Activated naive CD4-positive, alpha-beta T cell treated with anti-CD3 and anti-CD28 coated beads for 36 hours (primary cell): ENCODE measurements around the gene DRC7. TPM values are rescaled to one million over a fixed set of nuclear protein-coding genes. Genes with fewer than 3 reads are reported as not detected.
"Not testable (repeated sequence)": the region's sequence is repeated elsewhere in the genome, so short reads cannot be mapped to it uniquely, and the experiment has no call there.

Experiments used
- CTCF ChIA-PET: fragments of 350-600 bp; sonication (Branson Sonifier 250); formaldehyde crosslinking; loops from one replicate; lab custom pipeline; 2021; ENCODE audit warnings: antibody characterized with exemption; lab: Charles Lee
- DNase-seq: peaks from one replicate; pipeline ENCODE4 v3.0.0-alpha.2; 2020
- H3K27ac Mint-ChIP-seq: one replicate; pipeline ENCODE4 v1.8.0; 2021; ENCODE audit warnings: mild to moderate bottlenecking, mixed read lengths
- H3K27me3 Mint-ChIP-seq: one replicate; pipeline ENCODE4 v1.8.0; 2021; ENCODE audit warnings: low read depth, mixed read lengths
- H3K36me3 Mint-ChIP-seq: one replicate; pipeline ENCODE4 v1.8.0; 2021; ENCODE audit warnings: low read depth, mixed read lengths
- H3K4me1 Mint-ChIP-seq: one replicate; pipeline ENCODE4 v1.8.0; 2021; ENCODE audit warnings: low read depth, mixed read lengths
- H3K4me3 Mint-ChIP-seq: one replicate; pipeline ENCODE4 v1.8.0; 2021; ENCODE audit warnings: mild to moderate bottlenecking, moderate library complexity, mixed read lengths
- H3K9me3 Mint-ChIP-seq: one replicate; pipeline ENCODE4 v1.8.0; 2021; ENCODE audit warnings: mixed read lengths
- intact Hi-C: fragments of 100-400 bp; cut with micrococcal nuclease; formaldehyde crosslinking; loops from one replicate; pipeline ENCODE4 v1.15.1; 2023
- total RNA-seq, 2 experiments: library from RNA; stranded (reverse); gene quantifications; one replicate each; pipeline ENCODE4 v1.2.3, GENCODE V29; 2021

Gene DRC7
- total RNA-seq, 2 experiments from 2014 or later, result 0.49 TPM; not detected in 1

- Mint-ChIP-seq H3K27me3 (no peaks in the 10 kb centered on the region), H3K4me3 (no peak overlapping the region), H3K36me3 (peaks cover 10% of the 10 kb centered on the region), H3K27ac (no peak overlapping the region), H3K9me3 (no peaks in the 10 kb centered on the region), H3K4me1 (peaks cover 19% of the 10 kb centered on the region)
- DNase-seq, result no peak
- CTCF ChIA-PET, result interaction anchor here (1.4 to 1.5 kb wide), 2 partner anchors 16 to 18 kb away, joined by 3 to 4 read pairs; no protein-coding TSS in a partner anchor
- intact Hi-C loops, result loop anchor here (5.0 kb wide), 3 partner anchors 278 to 842 kb away; partner anchors contain the start of genes CSNK2A2 and POLR2C
Observed at GRCh38 chr16:57739756-57740422, 45.3 kb downstream of the DRC7 start.

- DNase-seq, result no peak
- Mint-ChIP-seq H3K27ac (no peak overlapping the region), H3K9me3 (no peaks in the 10 kb centered on the region), H3K4me3 (no peak overlapping the region), H3K27me3 (no peaks in the 10 kb centered on the region), H3K4me1 (peaks cover 17% of the 10 kb centered on the region), H3K36me3 (peaks cover 6% of the 10 kb centered on the region)
- CTCF ChIA-PET, result interaction anchor here (1.4 to 1.9 kb wide), 3 partner anchors 14 to 17 kb away, joined by 3 to 5 read pairs (median 4); no protein-coding TSS in a partner anchor
- intact Hi-C loops, result no loop called here
Observed at GRCh38 chr16:57740423-57741071, 45.9 kb downstream of the DRC7 start.

- Mint-ChIP-seq H3K36me3 (peaks cover 8% of the 10 kb centered on the region), H3K4me1 (peaks cover 10% of the 10 kb centered on the region), H3K27ac (no peak overlapping the region), H3K9me3 (no peaks in the 10 kb centered on the region), H3K27me3 (no peaks in the 10 kb centered on the region), H3K4me3 (no peak overlapping the region)
- CTCF ChIA-PET, result interaction anchor here (1.9 kb wide), 1 partner anchor 13 kb away, joined by 5 read pairs; no protein-coding TSS in a partner anchor
- DNase-seq, result no peak
- intact Hi-C loops, result no loop called here
Observed at GRCh38 chr16:57741660-57742191, 47.1 kb downstream of the DRC7 start.

- intact Hi-C loops, result no loop called here
- no peak overlapping the region for H3K4me3 Mint-ChIP-seq
Observed at GRCh38 chr16:57742543-57742942, 47.9 kb downstream of the DRC7 start.

GRCh38 chr16:57743458-57743857 is 48.9 kb downstream of the DRC7 start:
- H3K27ac Mint-ChIP-seq, result no peak overlapping the region
- peaks cover 8% of the 10 kb centered on the region for H3K36me3 Mint-ChIP-seq
- CTCF ChIA-PET, result no interaction called here
- no peaks in the 10 kb centered on the region for H3K27me3 Mint-ChIP-seq
- no peak overlapping the region for H3K4me3 Mint-ChIP-seq
- no peaks in the 10 kb centered on the region for H3K9me3 Mint-ChIP-seq
- H3K4me1 Mint-ChIP-seq, result no peaks in the 10 kb centered on the region
- intact Hi-C loops, result no loop called here
- DNase-seq, result no peak

More at GRCh38 chr16:57742543-57742942, 47.9 kb downstream of the DRC7 start:
- no peak for DNase-seq
- Mint-ChIP-seq H3K9me3 (no peaks in the 10 kb centered on the region), H3K4me1 (peaks cover 2% of the 10 kb centered on the region), H3K36me3 (peaks cover 8% of the 10 kb centered on the region), H3K27ac (no peak overlapping the region), H3K27me3 (no peaks in the 10 kb centered on the region)
- CTCF ChIA-PET, result interaction anchor here (1.9 kb wide), 1 partner anchor 12 kb away, joined by 5 read pairs; no protein-coding TSS in a partner anchor

- Mint-ChIP-seq H3K4me1 (no peaks in the 10 kb centered on the region), H3K9me3 (no peaks in the 10 kb centered on the region), H3K4me3 (no peak overlapping the region), H3K36me3 (peaks cover 8% of the 10 kb centered on the region), H3K27ac (no peak overlapping the region), H3K27me3 (no peaks in the 10 kb centered on the region)
- CTCF ChIA-PET, result no interaction called here
- intact Hi-C loops, result no loop called here
- no peak for DNase-seq
Observed at GRCh38 chr16:57743886-57744641, 49.5 kb downstream of the DRC7 start.

- Mint-ChIP-seq H3K36me3 (peaks cover 8% of the 10 kb centered on the region), H3K27ac (no peak overlapping the region), H3K9me3 (no peaks in the 10 kb centered on the region), H3K4me1 (no peaks in the 10 kb centered on the region), H3K27me3 (no peaks in the 10 kb centered on the region), H3K4me3 (no peak overlapping the region)
- intact Hi-C loops, result no loop called here
- CTCF ChIA-PET, result no interaction called here
- no peak for DNase-seq
Observed at GRCh38 chr16:57744642-57744903, 50.0 kb downstream of the DRC7 start.

GRCh38 chr16:57745768-57746167 is 51.2 kb downstream of the DRC7 start:
- Mint-ChIP-seq H3K27ac (no peak overlapping the region), H3K36me3 (peaks cover 9% of the 10 kb centered on the region), H3K4me3 (no peak overlapping the region), H3K4me1 (no peaks in the 10 kb centered on the region), H3K9me3 (no peaks in the 10 kb centered on the region), H3K27me3 (no peaks in the 10 kb centered on the region)
- DNase-seq, result no peak
- CTCF ChIA-PET, result interaction anchor here (0.6 kb wide), 1 partner anchor 157 kb away, joined by 4 read pairs; no protein-coding TSS in a partner anchor
- intact Hi-C loops, result no loop called here

- DNase-seq, H3K9me3 Mint-ChIP-seq, CTCF ChIA-PET, H3K27me3 Mint-ChIP-seq, intact Hi-C loops, H3K4me3 Mint-ChIP-seq, H3K36me3 Mint-ChIP-seq, H3K4me1 Mint-ChIP-seq, H3K27ac Mint-ChIP-seq: not testable (repeated sequence)
Observed at GRCh38 chr16:57746316-57746715, 51.7 kb downstream of the DRC7 start.

- Mint-ChIP-seq H3K9me3 (no peaks in the 10 kb centered on the region), H3K4me3 (no peak overlapping the region), H3K36me3 (peaks cover 6% of the 10 kb centered on the region), H3K27ac (no peak overlapping the region), H3K27me3 (no peaks in the 10 kb centered on the region), H3K4me1 (no peaks in the 10 kb centered on the region)
- intact Hi-C loops, result no loop called here
- no peak for DNase-seq
- CTCF ChIA-PET, result no interaction called here
Observed at GRCh38 chr16:57747091-57747490, 52.5 kb downstream of the DRC7 start.

GRCh38 chr16:57747496-57747895 is 52.9 kb downstream of the DRC7 start:
- no peak for DNase-seq
- intact Hi-C loops, result no loop called here
- H3K27ac Mint-ChIP-seq, result no peak overlapping the region

GRCh38 chr16:57747996-57748395 is 53.4 kb downstream of the DRC7 start:
- no peaks in the 10 kb centered on the region for H3K9me3 Mint-ChIP-seq
- no peaks in the 10 kb centered on the region for H3K27me3 Mint-ChIP-seq
- no peak for DNase-seq
- CTCF ChIA-PET, result no interaction called here
- intact Hi-C loops, result no loop called here
- no peaks in the 10 kb centered on the region for H3K4me1 Mint-ChIP-seq
- peaks cover 6% of the 10 kb centered on the region for H3K36me3 Mint-ChIP-seq
- H3K27ac Mint-ChIP-seq, result no peak overlapping the region
- no peak overlapping the region for H3K4me3 Mint-ChIP-seq

More at GRCh38 chr16:57747496-57747895, 52.9 kb downstream of the DRC7 start:
- H3K27me3 Mint-ChIP-seq, result no peaks in the 10 kb centered on the region
- H3K9me3 Mint-ChIP-seq, result no peaks in the 10 kb centered on the region
- peaks cover 6% of the 10 kb centered on the region for H3K36me3 Mint-ChIP-seq
- CTCF ChIA-PET, result no interaction called here
- no peaks in the 10 kb centered on the region for H3K4me1 Mint-ChIP-seq
- no peak overlapping the region for H3K4me3 Mint-ChIP-seq
